IMR-90 (cell line): ENCODE measurements around the gene CHD3. TPM values are rescaled to one million over a fixed set of nuclear protein-coding genes. Genes with fewer than 3 reads are reported as not detected.
A peak's percentile ranks its signal among the peaks of the same experiment; 100 is the strongest.

ENCODE experiments used
- ATAC-seq: fragments of 200-7000 bp; cut with Tn5 transposase; 2 replicates; pipeline ENCODE4 v1.9.1; 2020; ENCODE audit warnings: low read depth, mild to moderate bottlenecking, moderate library complexity
- BruUV-seq: library from RNA; stranded (reverse); fragments of 400-500 nt; replicated peaks from 2 replicates; lab custom pipeline; 2021; lab: Mats Ljungman, UMichigan
- CTCF ChIA-PET: fragments of 300-600 bp; formaldehyde crosslinking; extraction: SDS; loops from one replicate; lab custom pipeline; 2021; ENCODE audit warnings: antibody characterized with exemption; lab: Yijun Ruan, JAX
- POLR2A ChIA-PET: fragments of 300-600 bp; sonication (Branson Sonifier 250); formaldehyde crosslinking; loops from one replicate; lab custom pipeline; 2022; ENCODE audit warnings: antibody characterized with exemption; ENCODE audit not compliant: unreplicated experiment; lab: Charles Lee
- DNase-seq: peaks from one replicate; pipeline ENCODE4 v3.0.0; 2013
- H2AFZ ChIP-seq: replicated peaks from 2 replicates; pipeline ENCODE3; 2013; ENCODE audit warnings: low read length, mild to moderate bottlenecking; ENCODE audit not compliant: poor library complexity
- H2AK5ac ChIP-seq: 2 replicates; pipeline ENCODE4 v1.6.1; 2013; ENCODE audit warnings: low read depth, low read length, inconsistent platforms
- H2AK9ac ChIP-seq: replicated peaks from 2 replicates; pipeline ENCODE3; 2013; ENCODE audit warnings: mild to moderate bottlenecking, low read depth, low read length, moderate library complexity; ENCODE audit not compliant: poor library complexity
- H2BK120ac ChIP-seq: 2 replicates; pipeline ENCODE4 v1.6.1; 2013; ENCODE audit warnings: low read depth, low read length, inconsistent platforms
- H2BK15ac ChIP-seq: 3 replicates; pipeline ENCODE4 v1.6.1; 2013; ENCODE audit warnings: low read depth, low read length, inconsistent platforms
- H2BK20ac ChIP-seq: 2 replicates; pipeline ENCODE4 v1.6.1; 2013; ENCODE audit warnings: low read depth, mild to moderate bottlenecking, inconsistent platforms, low read length, moderate library complexity
- H2BK5ac ChIP-seq: 2 replicates; pipeline ENCODE4 v1.6.1; 2013; ENCODE audit warnings: mild to moderate bottlenecking, low read depth, low read length, inconsistent platforms; ENCODE audit not compliant: poor library complexity, severe bottlenecking
- H3K14ac ChIP-seq: replicated peaks from 2 replicates; pipeline ENCODE4 v1.6.1; 2013; ENCODE audit warnings: low read depth, low read length, inconsistent platforms
- H3K18ac ChIP-seq: 2 replicates; pipeline ENCODE4 v1.6.1; 2013; ENCODE audit warnings: low read depth, low read length, control low read depth
- H3K23ac ChIP-seq: 2 replicates; pipeline ENCODE4 v1.6.1; 2013; ENCODE audit warnings: low read depth, low read length, inconsistent platforms
- H3K27ac ChIP-seq: 2 replicates; pipeline ENCODE4 v1.5.1; 2013; ENCODE audit warnings: mild to moderate bottlenecking, control low read depth, low read length; ENCODE audit not compliant: insufficient read depth
- H3K27me3 ChIP-seq: 2 replicates; pipeline ENCODE4 v1.6.1; 2013; ENCODE audit warnings: low read length; ENCODE audit not compliant: control insufficient read depth, insufficient read depth
- H3K36me3 ChIP-seq: 2 replicates; pipeline ENCODE4 v1.6.1; 2013; ENCODE audit warnings: low read length, mixed read lengths; ENCODE audit not compliant: control insufficient read depth, insufficient read depth
- H3K4ac ChIP-seq: 2 replicates; pipeline ENCODE4 v1.6.1; 2013; ENCODE audit warnings: low read depth, low read length, inconsistent platforms
- H3K4me1 ChIP-seq: 2 replicates; pipeline ENCODE4 v1.6.1; 2013; ENCODE audit warnings: low read length, mixed read lengths; ENCODE audit not compliant: control insufficient read depth, insufficient read depth
- H3K4me2 ChIP-seq: 2 replicates; pipeline ENCODE4 v1.6.1; 2013; ENCODE audit warnings: low read depth, mild to moderate bottlenecking, control low read depth, low read length, moderate library complexity
- H3K4me3 ChIP-seq: 2 replicates; pipeline ENCODE4 v1.5.1; 2013; ENCODE audit warnings: low read depth, mild to moderate bottlenecking, control low read depth, low read length, moderate library complexity; ENCODE audit not compliant: insufficient read depth
- H3K56ac ChIP-seq: 2 replicates; pipeline ENCODE4 v1.6.1; 2013; ENCODE audit warnings: low read length, inconsistent platforms; ENCODE audit not compliant: insufficient read depth; ENCODE audit errors: extremely low read depth
- H3K79me1 ChIP-seq, 2 experiments: 2 replicates each; pipeline ENCODE4 v1.6.1; 2013; ENCODE audit warnings: low read length in 2 of 2, inconsistent platforms in 1 of 2, low read depth in 1 of 2
- H3K9ac ChIP-seq: 2 replicates; pipeline ENCODE4 v1.6.1; 2013; ENCODE audit warnings: low read depth, low read length, control low read depth
- H3K9me1 ChIP-seq: 2 replicates; pipeline ENCODE4 v1.6.1; 2013; ENCODE audit warnings: low read length, inconsistent platforms; ENCODE audit not compliant: insufficient read depth
- H3K9me3 ChIP-seq: 2 replicates; pipeline ENCODE4 v1.6.1; 2013; ENCODE audit warnings: low read length; ENCODE audit not compliant: control insufficient read depth, insufficient read depth
- H4K20me1 ChIP-seq: 2 replicates; pipeline ENCODE4 v1.6.1; 2013; ENCODE audit warnings: low read length, inconsistent platforms; ENCODE audit not compliant: insufficient read depth
- H4K5ac ChIP-seq: 2 replicates; pipeline ENCODE4 v1.6.1; 2013; ENCODE audit warnings: mild to moderate bottlenecking, low read depth, low read length, control low read depth
- H4K8ac ChIP-seq, 2 experiments: 2 replicates each; pipeline ENCODE4 v1.6.1; 2013; ENCODE audit warnings: low read depth in 2 of 2, low read length in 2 of 2, control low read depth in 1 of 2, inconsistent platforms in 1 of 2
- H4K91ac ChIP-seq: 2 replicates; pipeline ENCODE4 v1.6.1; 2013; ENCODE audit warnings: low read depth, low read length, inconsistent platforms; ENCODE audit not compliant: insufficient read depth
- BHLHE40 ChIP-seq: fragments of 150-350 bp; IDR thresholded peaks from 2 replicates; pipeline ENCODE4 v1.6.1; 2016; ENCODE audit warnings: mild to moderate bottlenecking, low read depth, low read length
- CHD1 ChIP-seq: IDR thresholded peaks from 2 replicates; pipeline ENCODE4 v1.6.1; 2012; ENCODE audit warnings: low read depth, low read length, improper control_type of control experiment
- CTCF ChIP-seq: conservative IDR thresholded peaks from 2 replicates; pipeline ENCODE4 v1.5.1; 2012; ENCODE audit warnings: mild to moderate bottlenecking, low read depth, low read length, improper control_type of control experiment
- ELK1 ChIP-seq: fragments of 150-350 bp; IDR thresholded peaks from 2 replicates; pipeline ENCODE4 v1.6.1; 2016; ENCODE audit warnings: low read depth, mild to moderate bottlenecking, low read length, moderate library complexity, borderline replicate concordance
- MAZ ChIP-seq: IDR thresholded peaks from 2 replicates; pipeline ENCODE4 v1.6.1; 2012; ENCODE audit warnings: low read depth, mild to moderate bottlenecking, low read length, improper control_type of control experiment, moderate library complexity, borderline replicate concordance
- MXI1 ChIP-seq: IDR thresholded peaks from 2 replicates; pipeline ENCODE4 v1.6.1; 2012; ENCODE audit warnings: low read depth, mild to moderate bottlenecking, low read length, moderate library complexity, borderline replicate concordance
- POLR2A ChIP-seq: IDR thresholded peaks from 2 replicates; pipeline ENCODE4 v1.6.1; 2012; ENCODE audit warnings: mild to moderate bottlenecking, low read depth, low read length
- RFX5 ChIP-seq: IDR thresholded peaks from 2 replicates; pipeline ENCODE4 v1.8.0; 2012; ENCODE audit warnings: low read depth, mild to moderate bottlenecking, low read length, moderate library complexity
- SMC3 ChIP-seq: fragments of 150-350 bp; IDR thresholded peaks from 2 replicates; pipeline ENCODE4 v1.6.1; 2016; ENCODE audit warnings: low read depth, mild to moderate bottlenecking, antibody characterized with exemption, low read length, moderate library complexity
- USF2 ChIP-seq: fragments of 150-350 bp; IDR thresholded peaks from 2 replicates; pipeline ENCODE4 v1.6.1; 2017; ENCODE audit warnings: mild to moderate bottlenecking, antibody characterized with exemption, low read length, low read depth
- WGBS, 2 experiments: methylation state at CpG; one replicate each; pipeline versions ENCODE4 v1.1.5 to v1.1.7; 2013; ENCODE audit warnings: missing lambda C conversion rate in 2 of 2; ENCODE audit not compliant: insufficient read length in 1 of 2; ENCODE audit errors: extremely low coverage in 2 of 2; 5-methylcytosine and 5-hydroxymethylcytosine counted together
- dilution Hi-C: fragments of 300-500 bp; cut with HindIII; formaldehyde crosslinking; loops from one replicate; pipeline ENCODE4 v1.14.3; 2018; ENCODE audit warnings: low sequenced_read_pairs; ENCODE audit not compliant: unreplicated experiment
- in situ Hi-C: fragments of 300-500 bp; cut with MboI; formaldehyde crosslinking; loops from 3 replicates; pipeline ENCODE4 v1.14.3; 2019; ENCODE audit warnings: low sequenced_read_pairs, inconsistent platforms, mixed read lengths
- intact Hi-C: fragments of 100-400 bp; cut with micrococcal nuclease; formaldehyde crosslinking; loops from 2 replicates; pipeline ENCODE4 v1.10.0; 2022
- polyA plus RNA-seq, 3 experiments: library from polyadenylated mRNA; depleted of rRNA; stranded (reverse); fragments of >200 nt; gene quantifications; 2 replicates each; pipeline ENCODE4 v1.2.3, GENCODE V29; 2012; ENCODE audit warnings: low replicate concordance in 1 of 3
- total RNA-seq: library from RNA; depleted of rRNA; stranded (reverse); fragments of >200 nt; gene quantifications from 2 replicates; pipeline ENCODE4 v1.2.3, GENCODE V29; 2012

The CHD3 gene
- total and polyA plus RNA-seq, 2 of the 4 experiments (the other 2 are of a cell fraction) = 65.4 to 78.1 TPM

- H3K4me2 ChIP-seq = no peak within 1 kb of the TSS; the same call in 1 of the 2 replicates
- DNase-seq = no peak
- no peaks in the 10 kb centered on the region for H3K9me3 ChIP-seq
- peak within 1 kb of the TSS; percentile 53 for H3K9ac ChIP-seq
- peak within 1 kb of the TSS; percentile 73 for H2AFZ ChIP-seq
- H2AK9ac ChIP-seq = peak within 1 kb of the TSS; percentile 88
- H3K4ac ChIP-seq = peak within 1 kb of the TSS; percentile 34
- dilution Hi-C loops (no loop called here), intact Hi-C loops (no loop called here), in situ Hi-C loops (no loop called here)
- H3K27ac ChIP-seq = no peak within 1 kb of the TSS
- WGBS, 2 experiments = 50% methylated on average over 20 of the region's 57 CpGs; no CpG with 5 or more reads in 1 of the 2 experiments
- H2AK5ac ChIP-seq = peak within 1 kb of the TSS; percentile 66
- no peak within 1 kb of the TSS for H2BK20ac ChIP-seq
- peaks cover 22% of the 10 kb centered on the region for H3K4me1 ChIP-seq
- no peak within 1 kb of the TSS for H3K56ac ChIP-seq
- peak within 1 kb of the TSS in 1 of 2 experiments; percentile 60; a peak in 2 of 4 replicates for H4K8ac ChIP-seq
- H2BK120ac ChIP-seq = no peak within 1 kb of the TSS
- no TSS peak for BruUV-seq
- H3K79me1 ChIP-seq = peaks cover 23 to 52% of the 10 kb centered on the region in 2 experiments
- H4K20me1 ChIP-seq = peaks cover 22% of the 10 kb centered on the region; the same call in 1 of the 2 replicates
- ATAC-seq = no peak
- no peaks in the 10 kb centered on the region for H3K9me1 ChIP-seq
- no peak within 1 kb of the TSS for H2BK15ac ChIP-seq
- H3K18ac ChIP-seq = no peak within 1 kb of the TSS
- peak within 1 kb of the TSS; percentile 62 for H2BK5ac ChIP-seq
- ChIA-PET POLR2A (no interaction called here), CTCF (no interaction called here)
- no peak within 1 kb of the TSS for H4K91ac ChIP-seq
- no peak within 1 kb of the TSS for H3K4me3 ChIP-seq
- peaks cover 37% of the 10 kb centered on the region for H3K36me3 ChIP-seq
- TF ChIP-seq USF2 (no peak), MXI1 (no peak), BHLHE40 (no peak), ELK1 (no peak), MAZ (no peak), SMC3 (no peak), POLR2A (no peak), CHD1 (no peak), CTCF (no peak), RFX5 (no peak)
- peak within 1 kb of the TSS; percentile 54; the same call in 1 of the 2 replicates for H3K23ac ChIP-seq
- H3K14ac ChIP-seq = peak within 1 kb of the TSS; percentile 53; the same call in 1 of the 2 replicates
- no peaks in the 10 kb centered on the region for H3K27me3 ChIP-seq
- H4K5ac ChIP-seq = no peak within 1 kb of the TSS
Measured at GRCh38 chr17:7854851-7855659, 33.5 kb upstream of the CHD3 start, which contains the start of gene TMEM88. Gene TMEM88, plus strand, starts transcription at chr17:7855066. Its CDS starts 9 bp downstream, at chr17:7855075.
